Measurements from ENCODE around the gene MEIOSIN. TPM values are rescaled to one million over a fixed set of nuclear protein-coding genes. Genes with fewer than 3 reads are reported as not detected.

The MEIOSIN gene
- total RNA-seq, 1 experiment from 2014 or later = not detected

- H3K27me3 ChIP-seq (replicated peaks; ENCODE audit: insufficient read depth, low read depth, low read length, poor library complexity) = no peaks in the 10 kb centered on the region
- H3K4me1 ChIP-seq (ENCODE audit: insufficient read depth, low read length, poor library complexity, severe bottlenecking) = peaks cover 6% of the 10 kb centered on the region
- BruUV-seq (replicated peaks) = no TSS peak
- ChIA-PET POLR2A (ENCODE audit: low non-redundant PET) (interaction anchor here (0.7 kb wide), 1 partner anchor 14 kb away, joined by 6 read pairs; no protein-coding TSS in a partner anchor), CTCF (interaction anchor here (0.7 to 1.4 kb wide), 2 partner anchors 24 to 25 kb away, joined by 3 to 17 read pairs; no protein-coding TSS in a partner anchor)
- H3K36me3 ChIP-seq (ENCODE audit: insufficient read depth, low read length, poor library complexity, severe bottlenecking) = peaks cover 28% of the 10 kb centered on the region
- peak within 1 kb of the TSS; percentile 88 for H3K27ac ChIP-seq (ENCODE audit: low read depth, low read length, poor library complexity, severe bottlenecking)
- intact Hi-C loops (cut with micrococcal nuclease; ENCODE audit: unreplicated experiment) = no loop called here
- H3K4me3 ChIP-seq (ENCODE audit: low read depth, low read length, poor library complexity, severe bottlenecking) = peak within 1 kb of the TSS; percentile 97
- H3K9me3 ChIP-seq (ENCODE audit: low read depth, low read length, poor library complexity, severe bottlenecking) = no peaks in the 10 kb centered on the region
- DNase-seq (ENCODE audit: low spot score) = peak; percentile 99
- no peak for TF ChIP-seq EZH2 (IDR thresholded peaks at IDR 0.05; ENCODE audit: borderline replicate concordance, low read depth, low read length, poor library complexity, severe bottlenecking)
- TF ChIP-seq, protein P1, sequence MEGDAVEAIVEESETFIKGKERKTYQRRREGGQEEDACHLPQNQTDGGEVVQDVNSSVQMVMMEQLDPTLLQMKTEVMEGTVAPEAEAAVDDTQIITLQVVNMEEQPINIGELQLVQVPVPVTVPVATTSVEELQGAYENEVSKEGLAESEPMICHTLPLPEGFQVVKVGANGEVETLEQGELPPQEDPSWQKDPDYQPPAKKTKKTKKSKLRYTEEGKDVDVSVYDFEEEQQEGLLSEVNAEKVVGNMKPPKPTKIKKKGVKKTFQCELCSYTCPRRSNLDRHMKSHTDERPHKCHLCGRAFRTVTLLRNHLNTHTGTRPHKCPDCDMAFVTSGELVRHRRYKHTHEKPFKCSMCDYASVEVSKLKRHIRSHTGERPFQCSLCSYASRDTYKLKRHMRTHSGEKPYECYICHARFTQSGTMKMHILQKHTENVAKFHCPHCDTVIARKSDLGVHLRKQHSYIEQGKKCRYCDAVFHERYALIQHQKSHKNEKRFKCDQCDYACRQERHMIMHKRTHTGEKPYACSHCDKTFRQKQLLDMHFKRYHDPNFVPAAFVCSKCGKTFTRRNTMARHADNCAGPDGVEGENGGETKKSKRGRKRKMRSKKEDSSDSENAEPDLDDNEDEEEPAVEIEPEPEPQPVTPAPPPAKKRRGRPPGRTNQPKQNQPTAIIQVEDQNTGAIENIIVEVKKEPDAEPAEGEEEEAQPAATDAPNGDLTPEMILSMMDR (conservative IDR thresholded peaks at IDR 0.05; ENCODE audit: low read depth, low read length) = no peak
Measured at GRCh38 chr19:45792470-45793177, 59.4 kb downstream of the MEIOSIN start, which contains the start of gene DMWD. Gene DMWD, minus strand, starts transcription at chr19:45792845. Its CDS starts 89 bp downstream, at chr19:45792756.

DNA sequence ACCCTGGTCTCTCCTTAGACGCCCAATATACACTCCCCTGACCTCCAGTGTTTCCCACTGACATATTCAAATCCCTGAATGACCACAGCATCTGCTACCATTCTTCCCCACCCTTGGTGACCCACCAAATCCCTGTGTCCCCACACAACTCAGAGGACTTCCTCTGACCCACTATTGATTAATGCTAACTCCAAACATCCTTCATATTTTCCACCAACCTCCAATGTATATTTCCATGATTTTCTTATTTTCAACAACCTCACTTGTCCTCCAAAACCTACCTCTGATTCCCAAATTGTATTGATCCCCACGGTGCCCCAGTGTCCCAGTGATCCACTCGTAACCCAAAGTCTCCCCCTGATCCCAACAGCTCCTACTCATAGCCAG lies 59.9 kb downstream of the MEIOSIN start:
- H3K27ac ChIP-seq (ENCODE audit: low read depth, low read length, poor library complexity, severe bottlenecking) = no peak overlapping the region

DNA sequence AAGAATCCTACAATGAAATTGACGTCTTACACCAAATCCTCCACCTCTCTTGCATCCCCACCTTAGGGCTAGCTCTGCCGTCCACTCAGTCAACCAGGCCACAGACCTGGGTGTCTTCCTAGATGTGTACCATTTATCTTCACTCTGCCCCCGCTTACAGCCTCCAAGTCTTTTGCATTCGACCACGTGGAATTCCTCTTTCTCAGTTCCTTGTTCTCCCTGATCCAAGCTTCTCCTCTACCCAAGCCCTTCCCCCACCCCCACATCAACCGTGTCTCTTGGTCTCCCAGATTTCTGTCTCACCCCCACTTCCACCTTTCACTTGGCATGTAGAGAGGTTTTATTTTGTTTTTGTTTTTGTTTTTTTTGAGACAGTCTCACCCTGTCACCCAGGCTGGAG lies 60.6 kb downstream of the MEIOSIN start:
- Histone ChIP-seq H3K4me1 (ENCODE audit: insufficient read depth, low read length, poor library complexity, severe bottlenecking) (peaks cover 6% of the 10 kb centered on the region), H3K36me3 (ENCODE audit: insufficient read depth, low read length, poor library complexity, severe bottlenecking) (peaks cover 18% of the 10 kb centered on the region), H3K9me3 (ENCODE audit: low read depth, low read length, poor library complexity, severe bottlenecking) (no peaks in the 10 kb centered on the region), H3K27me3 (replicated peaks; ENCODE audit: insufficient read depth, low read depth, low read length, poor library complexity) (no peaks in the 10 kb centered on the region), H3K4me3 (ENCODE audit: low read depth, low read length, poor library complexity, severe bottlenecking) (no peak overlapping the region), H3K27ac (ENCODE audit: low read depth, low read length, poor library complexity, severe bottlenecking) (peak overlapping the region; percentile 1)
- CTCF ChIA-PET = interaction anchor here (1.4 kb wide), 1 partner anchor 23 kb away, joined by 17 read pairs; no protein-coding TSS in a partner anchor
- intact Hi-C loops (cut with micrococcal nuclease; ENCODE audit: unreplicated experiment) = no loop called here
- POLR2A ChIA-PET (ENCODE audit: low non-redundant PET) = no interaction called here
- DNase-seq (ENCODE audit: low spot score) = no peak
- TF ChIP-seq, protein P1 (conservative IDR thresholded peaks at IDR 0.05; ENCODE audit: low read depth, low read length) = no peak
- TF ChIP-seq EZH2 (IDR thresholded peaks at IDR 0.05; ENCODE audit: borderline replicate concordance, low read depth, low read length, poor library complexity, severe bottlenecking) = no peak
- no TSS peak for BruUV-seq (replicated peaks)

More for the DNA sequence above, 59.9 kb downstream of the MEIOSIN start:
- Histone ChIP-seq H3K27me3 (replicated peaks; ENCODE audit: insufficient read depth, low read depth, low read length, poor library complexity) (no peaks in the 10 kb centered on the region), H3K4me3 (ENCODE audit: low read depth, low read length, poor library complexity, severe bottlenecking) (no peak overlapping the region), H3K36me3 (ENCODE audit: insufficient read depth, low read length, poor library complexity, severe bottlenecking) (peaks cover 25% of the 10 kb centered on the region), H3K4me1 (ENCODE audit: insufficient read depth, low read length, poor library complexity, severe bottlenecking) (peaks cover 6% of the 10 kb centered on the region), H3K9me3 (ENCODE audit: low read depth, low read length, poor library complexity, severe bottlenecking) (no peaks in the 10 kb centered on the region)
- DNase-seq (ENCODE audit: low spot score) = no peak
- ChIA-PET CTCF (interaction anchor here (0.7 to 1.4 kb wide), 2 partner anchors 24 kb away, joined by 3 to 17 read pairs; no protein-coding TSS in a partner anchor), POLR2A (ENCODE audit: low non-redundant PET) (interaction anchor here (0.7 kb wide), 1 partner anchor 14 kb away, joined by 6 read pairs; no protein-coding TSS in a partner anchor)
- intact Hi-C loops (cut with micrococcal nuclease; ENCODE audit: unreplicated experiment) = no loop called here
- TF ChIP-seq, protein P1 (conservative IDR thresholded peaks at IDR 0.05; ENCODE audit: low read depth, low read length) = no peak
- TF ChIP-seq EZH2 (IDR thresholded peaks at IDR 0.05; ENCODE audit: borderline replicate concordance, low read depth, low read length, poor library complexity, severe bottlenecking) = no peak
- no TSS peak for BruUV-seq (replicated peaks)

Data from A673 (cell line).